Testis (tissue), 2 donors: ENCODE measurements around the gene FYCO1.

Source experiments
- CTCF ChIP-seq, 3 experiments: fragments of 450-650 bp in 2 of 3; fragments of 200-600 bp in 1 of 3; sonication (generic) in 1 of 3; IDR thresholded peaks; one replicate each; pipeline ENCODE4 v1.5.1; 2016 to 2019; ENCODE audit warnings: antibody characterized with exemption in 3 of 3, mild to moderate bottlenecking in 2 of 3, moderate library complexity in 1 of 3
- POLR2A ChIP-seq: fragments of 450-650 bp; IDR thresholded peaks from one replicate; pipeline ENCODE4 v1.6.1; 2017; ENCODE audit warnings: antibody characterized with exemption, mild to moderate bottlenecking, moderate library complexity

GRCh38 chr3:45946307-45946706, 49.3 kb downstream of the FYCO1 start:
- TF ChIP-seq CTCF (IDR thresholded peaks at IDR 0.05) (no peak), POLR2A (no peak)
